G401 (cell line): ENCODE results near the gene DISP2. TPM values are rescaled to one million over a fixed set of nuclear protein-coding genes. Genes with fewer than 3 reads are reported as not detected.
A peak's percentile ranks its signal among the peaks of the same experiment; 100 is the strongest.

ENCODE experiments used
- DNase-seq: peaks from one replicate; pipeline ENCODE4 v3.0.0-alpha.2; 2015; ENCODE audit warnings: low spot score
- in situ Hi-C: cut with HindIII; loops from 2 replicates; pipeline ENCODE4 v1.10.0; 2016; ENCODE audit warnings: low sequenced_read_pairs, mixed read lengths
- total RNA-seq: library from RNA; depleted of rRNA; stranded (reverse); fragments of >200 nt; shearing (Covaris generic); gene quantifications from 2 replicates; pipeline ENCODE4 v1.2.3, GENCODE V29; 2014

DISP2 gene
- total RNA-seq, 1 experiment from 2014 or later = 1.0 TPM

DNA sequence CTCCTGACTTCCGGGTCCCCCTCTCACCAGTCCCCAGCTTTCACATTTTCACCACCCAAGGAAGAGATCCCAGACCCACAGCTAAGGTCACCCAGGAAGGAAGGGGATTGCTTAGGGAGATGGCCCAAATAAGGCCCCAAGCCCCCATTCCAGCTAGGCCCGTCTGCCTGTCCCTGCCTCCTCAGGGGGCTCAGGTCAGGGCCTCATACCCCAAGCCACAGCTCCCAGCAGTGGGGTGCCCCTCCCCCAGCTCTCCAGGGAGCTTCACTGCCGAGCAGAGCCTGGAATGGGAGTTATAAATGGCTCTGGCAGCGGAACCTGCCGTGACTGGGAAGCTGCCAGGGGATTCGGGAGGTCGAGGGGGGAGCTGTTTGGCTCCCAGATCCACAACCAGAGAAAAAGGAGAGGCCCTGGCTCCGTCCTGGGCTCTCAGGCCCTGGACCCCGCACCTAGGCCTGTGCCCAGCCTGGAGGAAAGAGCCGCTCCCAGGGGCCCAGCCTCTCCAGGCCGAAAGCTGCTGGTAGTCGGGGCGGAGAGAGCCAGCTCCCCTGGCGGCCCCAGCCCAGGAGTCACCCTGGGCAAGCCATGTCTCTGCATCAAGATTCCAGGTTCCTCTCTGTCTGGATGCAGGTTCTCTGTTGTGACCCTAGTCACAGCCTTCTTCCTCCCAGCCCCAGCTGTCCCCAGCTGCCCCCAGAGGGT is 17.8 kb upstream of the DISP2 start:
- no peak for DNase-seq
- in situ Hi-C loops = no loop called here

DNA sequence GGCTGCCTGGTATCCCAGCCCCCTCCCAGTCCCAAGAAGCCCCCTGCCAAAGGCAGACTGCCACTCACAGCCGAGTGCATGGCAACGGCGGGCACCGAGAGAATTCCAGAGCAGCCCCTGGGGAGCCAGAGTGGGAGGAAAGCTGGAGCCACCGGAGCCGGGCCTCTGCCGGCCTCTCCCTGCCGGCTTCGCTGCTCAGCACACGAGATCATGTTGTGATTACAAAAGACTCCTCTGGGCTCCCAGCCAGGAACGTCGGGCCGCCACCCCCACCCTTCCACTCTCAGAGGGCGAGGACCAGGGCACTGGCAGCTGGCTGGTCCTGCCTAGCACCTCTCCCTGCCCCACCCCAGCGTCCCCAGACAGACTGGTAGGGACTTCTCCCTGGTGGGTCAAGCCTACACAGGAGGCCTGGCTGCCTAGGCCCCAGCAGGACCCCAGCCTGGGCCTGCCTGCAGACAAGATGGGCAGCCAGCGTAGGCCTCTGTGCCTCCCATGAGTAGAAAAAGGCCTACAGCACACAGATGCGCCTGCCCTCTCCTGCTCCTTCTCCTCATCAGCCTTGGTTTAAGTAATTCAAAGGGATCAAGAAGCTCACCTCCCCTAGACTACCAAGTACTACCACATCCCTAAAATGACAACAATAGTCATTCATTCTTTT is 17.1 kb upstream of the DISP2 start, which contains the start of gene CCDC9B:
TSS of gene CCDC9B (minus strand) at position 200 of the 661 bp plus-strand sequence. CDS start at position 80, 120 bp downstream.
- in situ Hi-C loops = no loop called here

DNA sequence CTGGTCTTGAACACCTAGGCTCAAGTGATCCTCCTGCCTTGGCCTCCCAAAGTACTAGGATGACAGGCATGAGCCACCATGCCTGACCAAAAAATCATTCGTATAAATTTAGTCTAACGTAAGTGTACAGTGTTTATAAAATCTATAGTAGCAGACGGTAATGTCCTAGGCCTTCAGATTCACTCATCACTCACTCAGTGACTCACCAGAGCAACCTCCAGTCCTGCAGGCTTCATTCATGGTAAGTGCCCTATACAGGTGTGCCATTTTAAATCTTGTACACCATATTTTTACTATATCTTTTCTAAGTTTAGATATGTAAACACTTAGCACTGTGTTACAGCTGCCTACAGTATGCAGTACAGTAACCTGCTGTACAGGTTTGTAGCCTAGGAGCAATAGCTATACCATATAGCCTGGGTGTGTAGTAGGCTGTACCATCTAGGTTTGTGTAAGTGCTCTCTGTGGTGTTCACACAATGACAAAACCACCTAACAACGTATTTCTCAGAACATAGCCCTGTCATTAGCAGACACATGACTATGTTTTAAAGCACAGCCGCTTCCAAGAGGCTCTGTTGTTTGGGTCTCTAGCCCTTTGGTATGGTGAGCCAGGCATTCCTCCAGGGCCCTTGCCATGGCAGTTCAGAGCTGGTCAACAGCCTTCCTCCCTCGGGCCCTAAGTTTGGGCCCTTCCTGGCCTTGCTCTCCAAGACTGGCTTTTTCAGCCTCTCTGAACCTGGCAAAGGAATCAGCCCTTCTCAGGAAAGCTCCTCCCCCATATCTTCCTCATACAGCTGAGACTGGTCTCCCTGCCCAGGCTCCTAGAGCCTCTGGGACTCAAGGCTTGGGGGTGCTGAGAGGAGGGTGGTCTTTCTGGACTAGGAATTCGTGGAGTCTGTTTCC is 15.4 kb upstream of the DISP2 start:
- no peak for DNase-seq
- in situ Hi-C loops = no loop called here

More for the DNA sequence above, 17.1 kb upstream of the DISP2 start, which contains the start of gene CCDC9B:
- peak; percentile 58 for DNase-seq

DNA sequence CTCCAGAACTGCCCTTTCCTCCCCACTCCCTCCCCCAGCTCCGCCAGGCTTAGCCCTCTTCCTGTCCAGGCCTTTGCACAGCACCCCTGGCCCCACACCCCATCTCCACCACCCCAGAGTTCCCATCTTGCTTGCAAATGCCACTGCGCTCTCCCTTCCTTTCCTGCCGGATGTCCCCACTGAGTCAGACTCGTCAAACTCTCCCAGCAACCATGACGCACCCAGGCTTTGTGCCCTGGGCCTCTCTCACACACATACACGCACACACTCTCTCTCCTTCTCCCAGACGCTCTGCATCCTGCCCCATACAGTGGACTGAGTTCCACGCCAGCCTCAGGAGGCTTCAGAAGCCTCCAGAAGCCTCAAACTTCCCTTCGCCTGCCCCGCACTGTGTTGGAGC is 14.5 kb upstream of the DISP2 start:
- in situ Hi-C loops = no loop called here
- DNase-seq = no peak

DNA sequence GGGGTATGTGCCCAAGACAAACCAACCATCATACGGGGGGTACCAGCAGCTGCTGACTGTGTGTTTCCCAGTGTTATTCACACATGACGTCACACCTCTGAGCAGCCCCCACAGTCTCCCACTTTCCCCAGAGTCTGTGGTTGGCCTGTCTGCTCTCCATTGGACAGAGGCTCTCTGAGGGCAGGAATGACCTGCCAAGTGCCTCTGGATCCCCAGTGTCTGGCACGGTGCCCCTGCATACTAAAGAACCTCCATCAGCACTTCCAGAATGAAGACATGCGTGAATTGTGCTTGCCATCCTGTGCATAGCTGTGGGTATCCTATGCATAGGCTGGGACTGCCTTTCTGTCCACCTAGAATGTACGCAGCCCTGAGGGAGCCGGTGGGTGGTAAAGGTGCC is 13.8 kb upstream of the DISP2 start:
- DNase-seq = no peak
- in situ Hi-C loops = no loop called here

DNA sequence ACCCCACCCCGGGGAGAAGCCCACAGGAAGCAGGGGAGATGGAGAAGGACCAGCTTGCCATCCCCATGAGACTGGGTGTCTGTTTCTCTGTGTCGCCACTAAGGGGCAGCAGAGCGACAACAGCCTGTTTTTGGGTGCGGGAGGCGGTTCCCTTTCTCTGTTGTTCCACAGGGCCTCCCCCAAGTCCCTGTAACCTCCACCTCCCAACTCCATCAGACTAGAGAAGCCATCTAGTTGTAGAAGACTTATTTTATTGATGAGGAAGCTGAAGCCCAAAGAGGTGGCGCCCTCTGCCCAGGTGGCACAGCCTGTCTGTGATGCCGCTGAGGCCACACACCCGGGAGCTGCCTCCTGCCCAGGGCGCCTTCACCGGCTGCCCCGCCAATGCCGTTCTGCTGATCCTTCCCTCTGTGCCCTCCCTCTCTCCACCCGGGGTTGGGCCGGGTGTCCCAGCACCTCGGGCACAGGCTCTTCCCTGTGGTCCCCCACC is 13.3 kb upstream of the DISP2 start:
- DNase-seq = peak; percentile 93
- in situ Hi-C loops = no loop called here

DNA sequence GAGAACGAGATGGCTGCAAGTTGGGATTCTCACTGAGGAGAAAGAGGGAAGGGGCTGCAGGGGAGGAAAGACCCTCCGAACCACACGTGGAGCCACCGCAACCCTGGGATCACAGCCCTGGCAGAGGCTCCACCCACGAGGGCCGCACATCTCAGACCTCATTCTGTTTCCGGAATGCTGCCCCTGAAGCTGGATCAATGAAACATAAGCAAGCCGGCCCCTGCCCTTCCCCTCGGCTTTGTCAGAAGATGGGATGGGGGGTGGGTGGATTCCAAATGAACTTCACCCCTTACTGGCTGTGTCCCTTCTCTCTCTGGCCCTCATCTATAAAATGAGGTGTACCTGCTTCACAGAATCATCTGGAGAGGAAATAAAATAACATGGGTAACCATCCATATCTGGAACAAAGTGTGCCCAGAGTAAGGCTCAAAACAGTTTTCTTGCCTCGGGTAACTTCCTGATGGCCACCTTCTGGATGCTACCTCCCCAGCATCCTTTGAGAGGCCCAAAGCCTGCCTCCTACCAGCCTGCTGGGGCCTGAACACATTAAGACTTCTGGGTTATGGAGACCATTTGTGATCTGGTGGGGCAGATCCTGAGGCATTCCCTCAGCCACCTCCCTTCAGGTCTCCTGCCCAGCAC is 12.7 kb upstream of the DISP2 start:
- in situ Hi-C loops = no loop called here
- no peak for DNase-seq

DNA sequence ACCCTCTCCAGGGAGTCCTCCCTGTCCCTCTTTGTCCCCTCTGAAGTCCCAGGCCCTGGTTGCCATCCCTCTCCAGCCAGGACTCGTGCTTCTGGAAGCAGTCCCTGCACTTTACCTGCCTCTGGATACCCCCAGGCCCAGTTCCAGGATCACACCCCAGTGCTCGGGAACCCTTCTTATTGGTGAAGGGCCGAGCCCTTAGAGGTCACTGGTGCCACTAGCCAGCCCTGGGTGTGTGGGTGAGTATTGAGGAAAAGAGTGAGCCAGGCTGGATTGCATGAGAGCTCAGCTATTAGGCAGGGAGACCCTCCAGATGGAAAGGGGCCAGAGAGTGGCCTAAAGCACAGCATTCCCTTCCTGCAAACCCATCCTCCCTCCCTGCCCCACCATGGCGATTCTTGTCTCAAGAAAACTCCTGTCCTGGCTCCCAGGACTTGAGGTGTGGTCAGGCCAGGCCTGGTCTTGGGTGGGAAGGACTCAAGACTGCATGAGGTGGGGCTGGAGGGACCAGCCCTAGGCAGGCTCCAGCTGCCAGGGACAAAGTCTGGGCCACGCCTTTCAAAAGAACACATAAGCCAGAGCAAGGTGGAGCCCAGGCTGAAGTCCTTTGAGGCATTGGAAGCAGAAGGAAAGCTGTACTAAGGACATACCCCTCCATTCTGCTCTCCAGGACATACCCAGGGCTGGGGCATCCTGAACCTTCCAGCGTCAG is 12.0 kb upstream of the DISP2 start:
- in situ Hi-C loops = no loop called here

DNA sequence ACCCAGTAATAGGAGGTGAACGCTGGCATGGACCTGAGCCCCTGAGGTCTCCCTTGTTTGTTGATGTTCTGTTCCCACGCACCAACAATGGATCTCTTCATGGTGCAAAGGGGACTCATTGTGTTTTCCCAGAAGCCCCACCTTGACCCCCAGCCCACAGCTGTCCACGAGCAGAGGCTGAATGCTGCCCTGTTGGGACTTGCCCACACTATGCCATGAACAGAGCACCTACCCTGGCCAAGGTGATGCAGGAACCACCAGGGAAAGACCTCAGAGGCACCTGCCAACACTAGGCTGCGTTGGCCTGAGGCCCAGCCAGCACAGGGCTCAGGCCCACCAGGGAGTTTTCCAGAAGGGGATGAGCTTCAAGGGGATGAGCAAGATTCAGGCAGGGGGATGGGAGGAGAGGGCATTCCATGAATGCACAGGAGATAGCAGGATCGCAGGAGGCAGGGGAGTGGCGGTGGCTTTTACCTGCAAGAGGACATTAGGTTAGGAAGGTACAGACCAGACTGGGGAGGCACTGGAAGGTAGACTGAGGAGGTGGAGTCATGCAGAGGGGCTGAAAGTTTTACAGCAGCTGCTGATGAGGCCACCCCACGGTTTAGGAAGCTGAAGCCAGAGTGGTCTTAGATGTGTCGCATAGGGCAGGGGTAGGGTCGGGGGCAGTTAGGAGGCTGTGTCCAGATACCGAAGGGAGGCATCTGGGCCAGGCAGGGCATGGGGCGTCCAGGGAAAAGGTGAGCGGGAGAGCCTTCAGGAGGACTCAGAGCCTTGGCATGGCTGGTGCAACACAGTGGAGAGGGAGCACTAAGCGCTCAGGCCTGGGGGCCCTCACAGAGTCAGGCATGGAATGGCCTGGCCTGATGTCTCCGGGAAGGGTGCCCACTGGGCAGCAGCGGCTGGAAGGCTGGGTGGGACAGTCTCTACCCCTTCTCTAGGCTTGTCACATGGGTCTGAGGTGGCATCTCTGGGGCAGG is 11.2 kb upstream of the DISP2 start:
- no peak for DNase-seq
- in situ Hi-C loops = no loop called here

More for the DNA sequence above, 12.0 kb upstream of the DISP2 start:
- no peak for DNase-seq

DNA sequence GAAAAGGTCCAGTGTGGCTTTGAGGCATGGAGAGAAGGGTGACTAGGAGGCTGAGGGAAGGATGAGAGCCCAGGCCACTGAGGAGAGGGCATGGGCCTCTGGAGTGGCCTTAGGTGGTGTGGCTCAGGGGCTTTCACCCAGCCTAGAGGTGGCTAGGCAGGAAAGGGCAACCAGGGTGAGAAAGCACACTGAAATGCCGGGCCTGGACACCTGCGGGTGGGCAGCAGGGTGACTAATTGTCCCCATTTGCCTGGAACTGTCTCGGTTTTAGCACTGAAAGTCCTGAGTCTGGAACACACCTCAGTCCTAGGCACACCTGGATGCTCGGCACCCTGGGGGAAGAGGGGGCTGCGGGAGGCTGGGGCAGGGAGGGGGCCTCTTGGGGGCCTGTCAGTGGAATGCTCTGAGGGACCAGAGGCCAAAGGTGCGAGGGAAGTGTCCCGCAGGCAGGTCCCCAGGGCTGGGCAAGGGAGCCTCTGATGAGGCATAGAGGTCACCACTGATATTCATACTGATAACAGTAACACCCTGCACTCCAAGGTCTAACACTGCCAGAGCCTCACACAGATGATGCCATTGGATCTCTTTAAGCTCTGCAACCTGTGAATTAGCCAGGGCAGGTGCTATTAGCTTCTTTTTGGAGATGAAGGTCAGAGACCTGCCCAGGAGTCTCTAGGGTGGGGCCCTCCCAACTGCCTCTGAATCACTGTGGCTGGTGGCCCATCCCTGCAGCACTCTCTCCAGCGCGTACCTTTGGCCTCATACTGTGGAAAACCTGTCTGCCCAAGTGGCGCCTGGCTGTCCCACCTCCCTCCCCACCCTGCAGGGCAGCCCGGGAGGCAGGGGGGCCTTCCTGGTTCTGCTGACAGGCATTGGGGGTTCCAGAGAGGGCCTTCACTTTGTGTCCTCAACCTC is 10.2 kb upstream of the DISP2 start:
- in situ Hi-C loops = no loop called here
- no peak for DNase-seq

DNA sequence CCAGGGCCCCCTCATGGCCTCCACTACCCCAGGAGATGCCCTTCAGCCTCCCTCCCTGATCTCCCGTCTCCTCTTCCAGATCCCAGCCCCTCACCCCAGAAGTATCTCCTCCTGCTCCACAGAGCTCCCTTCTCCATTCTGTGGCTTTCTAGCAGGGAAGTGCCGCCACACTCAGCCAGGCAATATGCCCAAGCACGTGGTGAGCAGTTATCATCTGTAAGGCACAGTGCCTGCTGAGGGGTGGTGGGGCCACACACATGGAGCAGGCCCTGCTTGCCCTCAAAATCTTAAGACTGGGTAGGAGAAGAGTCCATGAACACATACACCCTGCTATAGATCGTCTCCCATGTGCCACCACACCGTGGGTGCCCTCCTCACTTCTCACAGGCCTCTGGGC is 9.5 kb upstream of the DISP2 start:
- in situ Hi-C loops = no loop called here
- no peak for DNase-seq

DNA sequence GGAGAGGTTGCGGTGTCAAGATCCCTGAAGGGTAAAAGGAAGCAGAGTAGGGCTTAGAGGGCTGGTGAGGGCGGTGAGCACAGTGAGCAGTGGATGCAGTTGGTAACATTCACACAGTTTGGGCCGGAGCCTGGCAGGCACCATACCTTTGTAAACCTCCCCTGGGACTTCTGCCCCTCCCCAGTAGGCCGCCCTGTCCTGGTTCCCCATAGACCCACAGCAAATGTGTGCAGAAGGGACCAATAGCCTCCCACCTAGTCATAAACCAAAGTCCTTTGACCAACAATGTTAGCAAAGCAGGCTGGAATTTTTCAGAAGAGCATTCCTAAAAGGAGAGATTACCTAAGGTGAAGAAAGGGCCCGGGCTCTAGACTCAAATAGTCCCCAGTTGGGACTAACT is 8.9 kb upstream of the DISP2 start:
- DNase-seq = no peak
- in situ Hi-C loops = no loop called here

DNA sequence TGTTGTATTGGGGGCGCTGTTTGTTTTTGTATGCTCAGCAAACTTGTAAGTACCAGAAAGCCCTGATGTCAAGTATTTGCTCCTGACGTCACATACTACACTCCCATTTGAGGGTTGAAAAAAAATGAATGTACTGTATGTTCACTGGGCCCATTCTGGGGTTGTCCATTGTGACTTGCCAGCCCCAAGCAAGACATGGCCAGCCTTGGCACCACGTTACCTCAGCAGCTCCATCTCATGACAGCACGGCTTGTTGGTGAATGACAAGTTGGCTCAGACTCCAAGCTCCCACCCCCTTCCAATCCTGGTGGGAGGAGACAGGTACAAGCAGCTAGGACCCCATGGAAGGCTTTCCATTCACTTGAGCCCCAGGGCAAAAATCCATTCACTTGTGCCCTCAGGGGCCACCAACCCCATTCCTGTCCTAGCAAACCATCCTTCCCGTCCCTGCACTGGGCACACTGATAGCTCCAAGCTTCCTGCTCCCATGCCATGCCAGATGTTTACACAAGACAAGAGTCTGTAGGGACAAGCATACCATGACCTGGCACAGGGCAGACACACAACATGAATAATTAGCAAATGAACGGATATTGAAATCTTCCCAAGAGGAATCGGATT is 5.6 kb upstream of the DISP2 start:
- no peak for DNase-seq
- in situ Hi-C loops = no loop called here

DNA sequence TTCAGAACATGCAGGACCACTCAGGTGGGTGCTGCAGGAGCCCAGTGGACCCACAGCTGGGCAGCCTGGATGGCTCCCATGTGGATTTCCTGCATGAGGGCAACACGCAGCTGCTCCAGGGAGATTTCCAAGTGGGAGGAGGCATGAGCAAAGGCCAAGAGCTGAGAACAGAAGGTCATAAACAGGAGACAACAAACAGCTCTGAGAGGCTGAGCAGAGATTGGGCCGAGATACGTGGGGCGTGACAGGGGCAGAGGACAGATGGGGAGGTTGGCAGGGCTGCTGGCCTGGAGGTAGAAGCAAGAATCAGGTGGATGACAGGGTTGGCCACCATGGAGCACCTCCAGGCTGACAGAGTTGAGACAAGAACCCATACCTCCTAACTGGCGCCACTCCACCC is 4.3 kb upstream of the DISP2 start:
- in situ Hi-C loops = no loop called here
- peak; percentile 83 for DNase-seq

DNA sequence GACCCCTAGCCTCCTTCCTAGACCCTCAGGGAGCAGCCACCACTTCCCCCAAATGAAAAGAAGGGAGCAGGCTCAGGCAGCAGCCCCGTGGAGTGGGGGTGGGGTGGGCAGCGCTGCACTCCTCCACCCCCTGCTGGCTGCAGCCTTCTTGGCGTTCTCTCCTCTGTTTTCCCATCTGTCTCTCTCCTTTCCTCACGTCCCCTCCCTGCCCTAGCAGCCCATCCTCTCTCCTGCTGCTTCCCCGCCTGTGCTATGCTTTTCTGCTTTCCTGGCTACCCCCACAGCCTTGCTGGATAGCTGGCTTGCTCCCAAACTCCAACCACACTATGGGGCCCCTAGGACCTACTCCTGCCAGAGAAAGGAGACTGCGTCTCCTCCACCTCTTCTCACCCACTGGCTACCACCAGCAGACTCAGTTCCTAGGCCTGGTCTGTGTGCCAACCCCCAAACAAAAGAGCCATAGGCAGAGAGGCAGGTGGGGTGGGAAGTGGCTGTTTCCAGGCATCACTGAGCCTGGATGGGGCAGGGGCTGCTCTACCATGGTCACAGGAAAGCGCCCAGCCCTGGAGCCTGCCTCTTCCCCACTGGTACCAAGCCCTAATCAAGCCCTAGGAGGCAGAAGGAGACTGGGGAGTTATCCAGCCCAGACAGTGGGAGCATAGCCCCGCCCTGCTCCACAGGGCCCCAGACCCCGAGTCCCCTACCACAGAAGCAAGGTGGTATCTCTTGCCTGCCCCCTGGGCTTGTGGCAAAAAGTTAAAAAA is 3.4 kb upstream of the DISP2 start:
- in situ Hi-C loops = no loop called here
- DNase-seq = peak; percentile 96
